HL-60 (cell line): ENCODE measurements around the gene MRPL57.
A peak's percentile ranks its signal among the peaks of the same experiment; 100 is the strongest.
"Not testable (repeated sequence)": the region's sequence is repeated elsewhere in the genome, so short reads cannot be mapped to it uniquely, and the experiment has no call there.

Experiments
- DNase-seq, 2 experiments: peaks; one replicate each; pipeline ENCODE4 v3.0.0-alpha.2; 2010 to 2020; ENCODE audit warnings: low read depth in 1 of 2, low spot score in 1 of 2
- H3K27ac ChIP-seq: fragments of 250-450 bp; sonication (Bioruptor Pico); replicated peaks from 2 replicates; pipeline ENCODE4 v1.5.1; 2020; ENCODE audit warnings: mild to moderate bottlenecking, moderate library complexity
- H3K27me3 ChIP-seq: fragments of 250-450 bp; sonication (Bioruptor Pico); 2 replicates; pipeline ENCODE4 v1.5.1; 2021; ENCODE audit warnings: mild to moderate bottlenecking, moderate library complexity; ENCODE audit not compliant: insufficient read depth, poor library complexity, severe bottlenecking
- H3K4me3 ChIP-seq: replicated peaks from 2 replicates; pipeline ENCODE4 v1.5.1; 2011; ENCODE audit warnings: mild to moderate bottlenecking, control low read depth, low read length; ENCODE audit not compliant: insufficient read depth
- GABPA ChIP-seq: IDR thresholded peaks from 2 replicates; pipeline ENCODE4 v1.6.1; 2012; ENCODE audit warnings: low read depth
- POLR2AphosphoS5 ChIP-seq: IDR thresholded peaks from 2 replicates; pipeline ENCODE4 v1.6.1; 2012; ENCODE audit warnings: low read depth
- SPI1 ChIP-seq: IDR thresholded peaks from 2 replicates; pipeline ENCODE4 v1.6.1; 2012; ENCODE audit warnings: low read depth, mild to moderate bottlenecking, borderline replicate concordance
- TF ChIP-seq, protein P1 (sequence below): IDR thresholded peaks from 2 replicates; pipeline ENCODE4 v1.6.1; 2012; ENCODE audit warnings: low read depth; ENCODE audit not compliant: insufficient replicate concordance
- TF ChIP-seq, protein P2 (sequence below): IDR thresholded peaks from one replicate; pipeline ENCODE4 v1.5.1; 2011; ENCODE audit warnings: low read length, control low read depth, inconsistent platforms; ENCODE audit not compliant: insufficient read depth

MRPL57 gene

DNA sequence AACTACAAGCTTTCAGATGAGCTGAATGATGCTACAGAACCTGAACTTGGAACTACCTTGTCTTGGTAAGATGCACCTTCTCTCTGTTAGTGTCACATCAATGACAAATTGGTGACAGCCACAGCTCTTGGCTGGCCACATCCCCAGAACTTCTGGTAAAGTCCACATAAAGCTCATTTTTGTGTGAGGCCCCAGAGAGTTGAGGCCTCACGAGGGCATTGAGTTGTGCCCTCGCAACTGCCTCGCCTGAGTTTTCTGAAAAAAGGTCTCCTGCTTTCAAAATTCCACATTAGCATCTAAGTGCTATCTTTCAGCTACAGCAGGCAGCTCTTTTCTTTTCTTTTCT lies 42.6 kb downstream of the MRPL57 start:
- peak in 1 of 2 experiments; percentile 54 for DNase-seq
- Histone ChIP-seq H3K4me3 (no peak overlapping the region), H3K27me3 (no peaks in the 10 kb centered on the region), H3K27ac (peak overlapping the region; percentile 92)
- no peak for TF ChIP-seq GABPA
- TF ChIP-seq, protein P1, sequence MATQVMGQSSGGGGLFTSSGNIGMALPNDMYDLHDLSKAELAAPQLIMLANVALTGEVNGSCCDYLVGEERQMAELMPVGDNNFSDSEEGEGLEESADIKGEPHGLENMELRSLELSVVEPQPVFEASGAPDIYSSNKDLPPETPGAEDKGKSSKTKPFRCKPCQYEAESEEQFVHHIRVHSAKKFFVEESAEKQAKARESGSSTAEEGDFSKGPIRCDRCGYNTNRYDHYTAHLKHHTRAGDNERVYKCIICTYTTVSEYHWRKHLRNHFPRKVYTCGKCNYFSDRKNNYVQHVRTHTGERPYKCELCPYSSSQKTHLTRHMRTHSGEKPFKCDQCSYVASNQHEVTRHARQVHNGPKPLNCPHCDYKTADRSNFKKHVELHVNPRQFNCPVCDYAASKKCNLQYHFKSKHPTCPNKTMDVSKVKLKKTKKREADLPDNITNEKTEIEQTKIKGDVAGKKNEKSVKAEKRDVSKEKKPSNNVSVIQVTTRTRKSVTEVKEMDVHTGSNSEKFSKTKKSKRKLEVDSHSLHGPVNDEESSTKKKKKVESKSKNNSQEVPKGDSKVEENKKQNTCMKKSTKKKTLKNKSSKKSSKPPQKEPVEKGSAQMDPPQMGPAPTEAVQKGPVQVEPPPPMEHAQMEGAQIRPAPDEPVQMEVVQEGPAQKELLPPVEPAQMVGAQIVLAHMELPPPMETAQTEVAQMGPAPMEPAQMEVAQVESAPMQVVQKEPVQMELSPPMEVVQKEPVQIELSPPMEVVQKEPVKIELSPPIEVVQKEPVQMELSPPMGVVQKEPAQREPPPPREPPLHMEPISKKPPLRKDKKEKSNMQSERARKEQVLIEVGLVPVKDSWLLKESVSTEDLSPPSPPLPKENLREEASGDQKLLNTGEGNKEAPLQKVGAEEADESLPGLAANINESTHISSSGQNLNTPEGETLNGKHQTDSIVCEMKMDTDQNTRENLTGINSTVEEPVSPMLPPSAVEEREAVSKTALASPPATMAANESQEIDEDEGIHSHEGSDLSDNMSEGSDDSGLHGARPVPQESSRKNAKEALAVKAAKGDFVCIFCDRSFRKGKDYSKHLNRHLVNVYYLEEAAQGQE, result no peak
- TF ChIP-seq, protein P2, sequence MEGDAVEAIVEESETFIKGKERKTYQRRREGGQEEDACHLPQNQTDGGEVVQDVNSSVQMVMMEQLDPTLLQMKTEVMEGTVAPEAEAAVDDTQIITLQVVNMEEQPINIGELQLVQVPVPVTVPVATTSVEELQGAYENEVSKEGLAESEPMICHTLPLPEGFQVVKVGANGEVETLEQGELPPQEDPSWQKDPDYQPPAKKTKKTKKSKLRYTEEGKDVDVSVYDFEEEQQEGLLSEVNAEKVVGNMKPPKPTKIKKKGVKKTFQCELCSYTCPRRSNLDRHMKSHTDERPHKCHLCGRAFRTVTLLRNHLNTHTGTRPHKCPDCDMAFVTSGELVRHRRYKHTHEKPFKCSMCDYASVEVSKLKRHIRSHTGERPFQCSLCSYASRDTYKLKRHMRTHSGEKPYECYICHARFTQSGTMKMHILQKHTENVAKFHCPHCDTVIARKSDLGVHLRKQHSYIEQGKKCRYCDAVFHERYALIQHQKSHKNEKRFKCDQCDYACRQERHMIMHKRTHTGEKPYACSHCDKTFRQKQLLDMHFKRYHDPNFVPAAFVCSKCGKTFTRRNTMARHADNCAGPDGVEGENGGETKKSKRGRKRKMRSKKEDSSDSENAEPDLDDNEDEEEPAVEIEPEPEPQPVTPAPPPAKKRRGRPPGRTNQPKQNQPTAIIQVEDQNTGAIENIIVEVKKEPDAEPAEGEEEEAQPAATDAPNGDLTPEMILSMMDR, result no peak
- no peak for TF ChIP-seq POLR2AphosphoS5
- no peak for TF ChIP-seq SPI1

DNA sequence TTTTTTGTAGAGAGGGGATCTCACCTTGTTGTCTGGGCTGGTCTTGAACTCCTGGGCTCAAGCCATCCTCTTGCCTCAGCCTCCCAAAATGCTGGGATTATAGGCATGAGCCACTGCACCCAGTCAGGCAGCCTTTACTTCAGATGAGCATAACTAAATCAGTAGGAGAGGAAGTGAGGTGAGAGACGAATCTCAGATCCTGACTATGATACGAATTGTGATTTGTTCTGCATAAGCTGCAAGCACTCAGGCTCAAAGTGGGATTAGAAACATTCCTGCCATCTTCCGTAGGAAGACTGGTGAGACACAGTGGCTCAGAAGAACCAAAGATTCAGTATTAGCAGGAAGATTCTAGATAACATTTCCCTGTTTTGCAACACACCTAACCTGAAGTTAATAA lies 43.3 kb downstream of the MRPL57 start:
- not testable (repeated sequence) for H3K27me3 ChIP-seq, H3K4me3 ChIP-seq, DNase-seq
- peak; percentile 10; the same call in 1 of the 2 replicates for TF ChIP-seq SPI1
- peak overlapping the region; percentile 92 for H3K27ac ChIP-seq

DNA sequence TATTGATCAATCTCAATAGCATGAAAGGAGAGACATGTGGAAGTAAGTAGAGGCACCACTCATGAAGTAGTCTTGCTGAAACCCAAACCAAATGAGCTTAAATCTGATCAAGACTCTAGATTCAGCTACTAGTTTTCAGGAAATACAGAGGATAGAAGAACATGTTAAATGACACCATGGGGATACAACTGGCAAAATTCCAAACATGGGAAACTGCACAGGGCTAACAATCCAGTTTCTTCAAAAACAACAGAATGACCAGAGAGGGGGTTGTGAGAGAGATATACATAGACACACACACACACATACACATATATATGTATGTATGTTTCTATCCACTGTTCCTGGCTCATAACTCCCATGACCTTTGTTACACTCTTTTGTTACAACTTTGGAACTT lies 44.8 kb downstream of the MRPL57 start:
- TF ChIP-seq, protein P1, result no peak
- TF ChIP-seq SPI1, result no peak
- TF ChIP-seq, protein P2, result no peak
- no peak for TF ChIP-seq GABPA
- no peak for TF ChIP-seq POLR2AphosphoS5
- H3K27me3 ChIP-seq, result no peaks in the 10 kb centered on the region
- H3K4me3 ChIP-seq, result no peak overlapping the region
- peak overlapping the region; percentile 51 for H3K27ac ChIP-seq
- DNase-seq, result no peak

DNA sequence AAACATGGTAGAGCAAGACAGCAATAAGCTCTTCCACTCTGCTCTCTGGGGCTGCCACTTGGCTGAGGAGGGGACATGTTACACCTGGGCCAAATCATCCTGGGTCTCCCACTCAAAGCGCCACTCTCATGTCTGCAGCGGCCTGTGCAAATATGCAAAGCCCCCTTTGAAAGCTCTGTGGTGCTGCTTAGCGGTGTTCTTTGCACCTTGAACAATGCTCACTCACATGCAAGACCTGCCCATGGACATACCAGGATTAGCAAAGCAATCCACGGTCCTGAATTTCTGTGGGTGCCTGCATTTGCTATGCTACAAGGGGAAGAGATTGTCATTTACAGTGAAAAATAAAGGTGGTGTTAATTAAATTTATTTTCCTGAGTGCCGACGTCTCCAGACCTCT lies 48.6 kb downstream of the MRPL57 start:
- Histone ChIP-seq H3K27me3 (no peaks in the 10 kb centered on the region), H3K4me3 (no peak overlapping the region), H3K27ac (no peak overlapping the region)
- no peak for DNase-seq
- no peak for TF ChIP-seq GABPA
- no peak for TF ChIP-seq SPI1
- TF ChIP-seq, protein P2, result no peak
- TF ChIP-seq, protein P1, result no peak
- no peak for TF ChIP-seq POLR2AphosphoS5
